ENCODE results near the gene TBX3. TPM values are rescaled to one million over a fixed set of nuclear protein-coding genes. Genes with fewer than 3 reads are reported as not detected.

TBX3 gene
- total and polyA plus RNA-seq, 10 of the 15 experiments (the other 5 are each of a cell fraction or from before 2014, with no cell fraction given), result 0.04 to 0.28 (median 0.08) TPM; not detected in 7

GRCh38 chr12:114658002-114658441 lies 26.0 kb downstream of the TBX3 start:
- no peak for FAIRE-seq
- ATAC-seq, result no peak
- Histone ChIP-seq H3K4me3 (no peak overlapping the region), H3K27me3 (replicated peaks in 1 of 2; ENCODE audit: control insufficient read depth in 2 of 2, insufficient read depth in 2 of 2, low read length in 1 of 2) (peaks cover 0 to 2% of the 10 kb centered on the region in 2 experiments; a peak in 2 of 4 replicates), H2AFZ (ENCODE audit: control insufficient read depth, low read depth, low read length) (no peak overlapping the region), H4K20me1 (ENCODE audit: control insufficient read depth, insufficient read depth) (no peaks in the 10 kb centered on the region), H3K27ac (ENCODE audit: control insufficient read depth, insufficient read depth) (no peak overlapping the region), H3K36me3 (ENCODE audit: control insufficient read depth in 2 of 2, insufficient read depth in 2 of 2, low read length in 1 of 2) (no peaks in the 10 kb centered on the region), H3K9me3 (replicated peaks; ENCODE audit: control insufficient read depth, insufficient read depth, low read length) (no peaks in the 10 kb centered on the region), H3K79me2 (ENCODE audit: control insufficient read depth, insufficient read depth, low read length) (no peaks in the 10 kb centered on the region), H3K9ac (ENCODE audit: control insufficient read depth, insufficient read depth, low read length) (no peak overlapping the region), H3K4me2 (ENCODE audit: control insufficient read depth, insufficient read depth) (no peak overlapping the region), H3K4me1 (ENCODE audit: control insufficient read depth, insufficient read depth, low read length) (no peaks in the 10 kb centered on the region)
- ChIA-PET POLR2A (no interaction called here), RAD21 (ENCODE audit: unreplicated experiment) (no interaction called here), CTCF (interaction anchor here (1.6 kb wide), 1 partner anchor 678 kb away, joined by 3 read pairs; no protein-coding TSS in a partner anchor), SMC1A (ENCODE audit: uncharacterized antibody, unreplicated experiment) (no interaction called here)
- TF ChIP-seq REST (IDR thresholded peaks at IDR 0.05; ENCODE audit: low read depth, low read length) (no peak), ZNF207 (IDR thresholded peaks at IDR 0.05; ENCODE audit: borderline replicate concordance) (no peak)
- intact Hi-C loops (cut with micrococcal nuclease; ENCODE audit: unreplicated experiment), result loop anchor here (10.0 kb wide), 1 partner anchor 673 kb away; no protein-coding TSS in a partner anchor
- in situ Hi-C loops (cut with MboI), result no loop called here
- no peak for DNase-seq (ENCODE audit: low read depth, low spot score)
- BruUV-seq (replicated peaks), result no TSS peak
- 4% methylated on average over 1 of the region's 1 CpG for WGBS (ENCODE audit: insufficient coverage, insufficient replicate concordance, low lambda C conversion rate, missing lambda C conversion rate)

- DNase-seq (ENCODE audit: low read depth, low spot score), result no peak
- FAIRE-seq, result no peak
- intact Hi-C loops (cut with micrococcal nuclease; ENCODE audit: unreplicated experiment) (loop anchor here (10.0 kb wide), 1 partner anchor 673 kb away; no protein-coding TSS in a partner anchor), in situ Hi-C loops (cut with MboI) (no loop called here)
- Histone ChIP-seq H3K9ac (ENCODE audit: control insufficient read depth, insufficient read depth, low read length) (no peak overlapping the region), H3K4me2 (ENCODE audit: control insufficient read depth, insufficient read depth) (no peak overlapping the region), H3K9me3 (replicated peaks; ENCODE audit: control insufficient read depth, insufficient read depth, low read length) (no peaks in the 10 kb centered on the region), H3K79me2 (ENCODE audit: control insufficient read depth, insufficient read depth, low read length) (no peaks in the 10 kb centered on the region), H3K27me3 (replicated peaks in 1 of 2; ENCODE audit: control insufficient read depth in 2 of 2, insufficient read depth in 2 of 2, low read length in 1 of 2) (no peaks in the 10 kb centered on the region; a peak in 1 of 4 replicates), H4K20me1 (ENCODE audit: control insufficient read depth, insufficient read depth) (no peaks in the 10 kb centered on the region), H3K4me3 (no peak overlapping the region), H3K27ac (ENCODE audit: control insufficient read depth, insufficient read depth) (no peak overlapping the region), H3K4me1 (ENCODE audit: control insufficient read depth, insufficient read depth, low read length) (no peaks in the 10 kb centered on the region), H2AFZ (ENCODE audit: control insufficient read depth, low read depth, low read length) (no peak overlapping the region), H3K36me3 (ENCODE audit: control insufficient read depth in 2 of 2, insufficient read depth in 2 of 2, low read length in 1 of 2) (no peaks in the 10 kb centered on the region)
- ATAC-seq, result no peak
- BruUV-seq (replicated peaks), result no TSS peak
- ChIA-PET POLR2A (no interaction called here), CTCF (interaction anchor here (1.6 kb wide), 1 partner anchor 677 kb away, joined by 3 read pairs; no protein-coding TSS in a partner anchor), SMC1A (ENCODE audit: uncharacterized antibody, unreplicated experiment) (no interaction called here), RAD21 (ENCODE audit: unreplicated experiment) (no interaction called here)
- WGBS (ENCODE audit: insufficient coverage, insufficient replicate concordance, low lambda C conversion rate, missing lambda C conversion rate), result 55% methylated on average over 6 of the region's 6 CpGs
- TF ChIP-seq BMI1 (IDR thresholded peaks at IDR 0.05; ENCODE audit: borderline replicate concordance) (no peak), EP300 (IDR thresholded peaks at IDR 0.05; ENCODE audit: borderline replicate concordance in 1 of 2, control insufficient read depth in 1 of 2, low read depth in 2 of 2, low read length in 2 of 2) (no peak), GABPA (IDR thresholded peaks at IDR 0.05; ENCODE audit: low read depth) (no peak)
Measured at GRCh38 chr12:114657597-114657920, 26.4 kb downstream of the TBX3 start.
